SK-N-SH (cell line): ENCODE measurements around the gene IGF2BP2. TPM values are rescaled to one million over a fixed set of nuclear protein-coding genes. Genes with fewer than 3 reads are reported as not detected.
A peak's percentile ranks its signal among the peaks of the same experiment; 100 is the strongest.

ENCODE experiments used
- CTCF ChIA-PET: fragments of 300-600, 350-600 bp; formaldehyde crosslinking; extraction: SDS; loops from one replicate; lab custom pipeline; 2021; lab: Yijun Ruan, JAX
- POLR2A ChIA-PET: fragments of 350-600 bp; sonication (Branson Sonifier 250); formaldehyde crosslinking; extraction: SDS; loops from one replicate; lab custom pipeline; 2020; ENCODE audit warnings: antibody characterized with exemption, inconsistent platforms; lab: Yijun Ruan, JAX
- DNase-seq: peaks from one replicate; pipeline ENCODE4 v3.0.0; 2012
- H2AFZ ChIP-seq: fragments of 200-600 bp; sonication (generic); 2 replicates; pipeline ENCODE4 v1.8.1; 2016; ENCODE audit warnings: antibody characterized with exemption, mild to moderate bottlenecking, low read depth
- H3F3A ChIP-seq: fragments of 200-600 bp; sonication (generic); replicated peaks from 2 replicates; pipeline ENCODE3; 2016; ENCODE audit warnings: antibody characterized with exemption, mild to moderate bottlenecking; ENCODE audit not compliant: insufficient read depth
- H3K27ac ChIP-seq, 2 experiments: fragments of 200-500 bp in 1 of 2; fragments of 200-600 bp in 1 of 2; sonication (Bioruptor generic) in 1 of 2; sonication (generic), shearing (Covaris generic) in 1 of 2; 2 replicates each; pipeline versions ENCODE4 v1.5.1 to v1.6.1; 2014 to 2016; ENCODE audit warnings: low read depth in 2 of 2, inconsistent platforms in 1 of 2, low read length in 1 of 2, mild to moderate bottlenecking in 1 of 2, mixed read lengths in 1 of 2
- H3K27me3 ChIP-seq: fragments of 200-600 bp; sonication (generic), shearing (Covaris generic); 2 replicates; pipeline ENCODE4 v1.6.1; 2016; ENCODE audit warnings: mixed run types; ENCODE audit not compliant: insufficient read depth
- H3K36me3 ChIP-seq, 2 experiments: fragments of 200-500 bp in 1 of 2; fragments of 200-600 bp in 1 of 2; sonication (Bioruptor generic) in 1 of 2; sonication (generic) in 1 of 2; replicated peaks in 1 of 2; 2 replicates each; pipeline versions ENCODE3 to v1.5.1; 2014 to 2016; ENCODE audit warnings: low read length in 1 of 2, mild to moderate bottlenecking in 1 of 2; ENCODE audit not compliant: insufficient read depth in 2 of 2, control insufficient read depth in 1 of 2
- H3K4me1 ChIP-seq, 2 experiments: fragments of 200-500 bp in 1 of 2; fragments of 200-600 bp in 1 of 2; sonication (Bioruptor generic) in 1 of 2; sonication (generic), shearing (Covaris generic) in 1 of 2; 2 replicates each; pipeline versions ENCODE4 v1.5.1 to v1.6.1; 2014 to 2016; ENCODE audit warnings: low read depth in 1 of 2, low read length in 1 of 2, mixed run types in 1 of 2; ENCODE audit not compliant: insufficient read depth in 2 of 2, control insufficient read depth in 1 of 2
- H3K4me2 ChIP-seq: fragments of 200-600 bp; sonication (generic), shearing (Covaris generic); 2 replicates; pipeline ENCODE4 v1.6.1; 2017; ENCODE audit warnings: mixed run types
- H3K4me3 ChIP-seq, 2 experiments: fragments of 200-500 bp in 1 of 2; fragments of 200-600 bp in 1 of 2; sonication (Bioruptor generic) in 1 of 2; sonication (generic), shearing (Covaris generic) in 1 of 2; 2 replicates each; pipeline versions ENCODE4 v1.5.1 to v1.8.1; 2014 to 2016; ENCODE audit warnings: low read depth in 2 of 2, inconsistent platforms in 1 of 2, low read length in 1 of 2, mild to moderate bottlenecking in 1 of 2, mixed read lengths in 1 of 2, moderate library complexity in 1 of 2
- H3K79me2 ChIP-seq: fragments of 200-600 bp; sonication (generic); 2 replicates; pipeline ENCODE4 v1.8.1; 2017; ENCODE audit warnings: mild to moderate bottlenecking; ENCODE audit not compliant: insufficient read depth
- H3K9ac ChIP-seq: fragments of 200-600 bp; sonication (generic); 2 replicates; pipeline ENCODE4 v1.6.1; 2017; ENCODE audit warnings: mixed run types
- H3K9me2 ChIP-seq: fragments of 200-600 bp; sonication (generic); 2 replicates; pipeline ENCODE4 v1.6.1; 2017; ENCODE audit warnings: mixed run types
- H3K9me3 ChIP-seq: fragments of 200-600 bp; sonication (generic); 2 replicates; pipeline ENCODE4 v1.6.1; 2017; ENCODE audit warnings: mixed run types, mild to moderate bottlenecking, moderate library complexity
- H4K20me1 ChIP-seq: fragments of 200-600 bp; sonication (generic); 2 replicates; pipeline ENCODE4 v1.6.1; 2017; ENCODE audit warnings: mild to moderate bottlenecking, mixed run types; ENCODE audit not compliant: insufficient read depth
- ELF1 ChIP-seq: IDR thresholded peaks from 2 replicates; pipeline ENCODE4 v1.4.0; 2012
- FOXJ3 ChIP-seq: sonication (generic); formaldehyde crosslinking; IDR thresholded peaks from 2 replicates; pipeline ENCODE4 v1.5.1; 2020; ENCODE audit warnings: mild to moderate bottlenecking, missing genetic modification reagents
- FOXM1 ChIP-seq: IDR thresholded peaks from 2 replicates; pipeline ENCODE4 v1.4.0; 2012; ENCODE audit warnings: low read depth, mild to moderate bottlenecking
- GABPA ChIP-seq: IDR thresholded peaks from 2 replicates; pipeline ENCODE4 v1.4.0; 2012; ENCODE audit warnings: low read depth, mild to moderate bottlenecking
- GATA2 ChIP-seq: sonication (generic); formaldehyde crosslinking; IDR thresholded peaks from 2 replicates; pipeline ENCODE4 v1.5.0; 2020; ENCODE audit warnings: mild to moderate bottlenecking, missing genetic modification reagents
- JUND ChIP-seq: IDR thresholded peaks from 2 replicates; pipeline ENCODE4 v1.4.0; 2012
- MEF2A ChIP-seq: IDR thresholded peaks from 2 replicates; pipeline ENCODE4 v1.4.0; 2012; ENCODE audit warnings: low read depth, borderline replicate concordance
- MXI1 ChIP-seq: IDR thresholded peaks from 2 replicates; pipeline ENCODE4 v1.6.1; 2012; ENCODE audit warnings: mild to moderate bottlenecking, low read depth, low read length, improper control_type of control experiment
- NFIC ChIP-seq: IDR thresholded peaks from 2 replicates; pipeline ENCODE4 v1.4.0; 2012; ENCODE audit warnings: borderline replicate concordance
- NRF1 ChIP-seq: IDR thresholded peaks from 2 replicates; pipeline ENCODE4 v1.6.1; 2012; ENCODE audit warnings: low read depth, mild to moderate bottlenecking, low read length
- POLR2AphosphoS5 ChIP-seq: IDR thresholded peaks from 2 replicates; pipeline ENCODE4 v1.6.1; 2012; ENCODE audit warnings: low read depth, low read length
- RCOR1 ChIP-seq: fragments of 150-350 bp; IDR thresholded peaks from 2 replicates; pipeline ENCODE4 v1.6.1; 2017; ENCODE audit warnings: antibody characterized with exemption, low read length
- RFX5 ChIP-seq: IDR thresholded peaks from 2 replicates; pipeline ENCODE4 v1.6.1; 2012; ENCODE audit warnings: mild to moderate bottlenecking, improper control_type of control experiment, low read length
- RXRA ChIP-seq: IDR thresholded peaks from 2 replicates; pipeline ENCODE4 v1.4.0; 2012; ENCODE audit warnings: low read depth, mild to moderate bottlenecking, borderline replicate concordance
- SIN3A ChIP-seq: IDR thresholded peaks from 2 replicates; pipeline ENCODE4 v1.6.1; 2012; ENCODE audit warnings: low read depth, mild to moderate bottlenecking, low read length, moderate library complexity, borderline replicate concordance
- SMC3 ChIP-seq: IDR thresholded peaks from 2 replicates; pipeline ENCODE4 v1.6.1; 2012; ENCODE audit warnings: low read depth, low read length, improper control_type of control experiment
- TAF1 ChIP-seq: IDR thresholded peaks from 2 replicates; pipeline ENCODE4 v1.6.1; 2012; ENCODE audit warnings: low read depth, mild to moderate bottlenecking, low read length, moderate library complexity, borderline replicate concordance
- TEAD4 ChIP-seq: IDR thresholded peaks from 2 replicates; pipeline ENCODE4 v1.4.0; 2012; ENCODE audit warnings: mild to moderate bottlenecking, borderline replicate concordance; ENCODE audit not compliant: insufficient read depth
- WGBS: methylation state at CpG from one replicate; pipeline ENCODE4 v1.1.6; 2017; ENCODE audit warnings: low lambda C conversion rate; 5-methylcytosine and 5-hydroxymethylcytosine counted together
- polyA plus RNA-seq, 3 experiments: library from polyadenylated mRNA; depleted of rRNA; stranded (reverse); fragments of >200 nt; gene quantifications; 2 replicates each; pipeline ENCODE4 v1.2.3, GENCODE V29; 2012
- TF ChIP-seq, protein P1 (sequence below): IDR thresholded peaks from 2 replicates; pipeline ENCODE4 v1.4.0; 2012; ENCODE audit warnings: low read depth, borderline replicate concordance
- TF ChIP-seq, protein P2 (sequence below): IDR thresholded peaks from 2 replicates; pipeline ENCODE4 v1.4.0; 2012; ENCODE audit warnings: low read depth
- TF ChIP-seq, protein P3 (sequence below): IDR thresholded peaks from 2 replicates; pipeline ENCODE4; 2012

IGF2BP2 gene
- polyA plus RNA-seq, 1 of the 3 experiments (the other 2 are of a cell fraction): 5.4 TPM

DNA sequence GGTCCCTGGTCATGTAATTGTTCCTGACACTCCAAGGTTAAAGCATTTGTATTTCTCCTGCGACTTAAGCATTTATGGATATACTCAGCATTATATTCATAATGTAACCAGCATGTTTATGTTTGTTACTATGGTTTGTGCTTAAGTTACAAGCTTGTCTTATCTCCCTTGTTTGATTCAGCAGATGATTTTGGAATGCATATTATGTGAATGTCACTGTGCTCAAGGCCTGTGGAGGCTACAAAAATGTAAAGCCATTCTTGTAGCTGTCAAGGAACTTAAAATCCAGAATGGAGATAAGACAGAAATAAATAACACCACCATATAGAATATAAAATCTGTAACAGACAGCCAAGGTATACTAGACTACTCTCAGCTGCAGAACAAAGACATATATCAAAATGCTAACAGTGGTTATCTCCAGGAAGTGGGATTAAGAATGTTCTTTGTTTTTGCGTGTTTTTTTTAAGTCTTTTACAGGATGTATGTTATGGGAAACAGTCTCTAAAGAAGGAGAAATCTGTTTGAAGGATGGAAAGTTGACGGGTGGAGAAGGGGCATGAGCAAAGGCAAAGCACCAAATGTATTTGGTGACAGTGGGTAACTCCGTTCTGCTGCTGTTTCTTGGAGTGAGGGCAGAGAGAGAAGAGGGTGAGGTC, 61.4 kb downstream of the IGF2BP2 start:
- H3K4me3 ChIP-seq: no peak overlapping the region
- H3K9me2 ChIP-seq: no peaks in the 10 kb centered on the region
- H3K4me2 ChIP-seq: peak overlapping the region; percentile 34; the same call in 1 of the 2 replicates
- H3K9ac ChIP-seq: no peak overlapping the region
- POLR2A ChIA-PET: no interaction called here
- WGBS: 77% methylated on average over 4 of the region's 4 CpGs
- peaks cover 93% of the 10 kb centered on the region for H4K20me1 ChIP-seq
- H3K27me3 ChIP-seq: no peaks in the 10 kb centered on the region
- peaks cover 100% of the 10 kb centered on the region for H3K79me2 ChIP-seq
- H3K9me3 ChIP-seq: no peaks in the 10 kb centered on the region
- TF ChIP-seq RFX5 (no peak), NRF1 (no peak), GATA2 (no peak), MEF2A (no peak), MXI1 (no peak), TEAD4 (no peak), POLR2AphosphoS5 (no peak), SIN3A (no peak), GABPA (no peak), FOXJ3 (CRISPR knock-in tag) (no peak), NFIC (no peak), RCOR1 (no peak), TAF1 (no peak), SMC3 (no peak), RXRA (no peak), FOXM1 (no peak)
- TF ChIP-seq, protein P1, sequence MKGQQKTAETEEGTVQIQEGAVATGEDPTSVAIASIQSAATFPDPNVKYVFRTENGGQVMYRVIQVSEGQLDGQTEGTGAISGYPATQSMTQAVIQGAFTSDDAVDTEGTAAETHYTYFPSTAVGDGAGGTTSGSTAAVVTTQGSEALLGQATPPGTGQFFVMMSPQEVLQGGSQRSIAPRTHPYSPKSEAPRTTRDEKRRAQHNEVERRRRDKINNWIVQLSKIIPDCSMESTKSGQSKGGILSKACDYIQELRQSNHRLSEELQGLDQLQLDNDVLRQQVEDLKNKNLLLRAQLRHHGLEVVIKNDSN: no peak
- TF ChIP-seq, protein P2, sequence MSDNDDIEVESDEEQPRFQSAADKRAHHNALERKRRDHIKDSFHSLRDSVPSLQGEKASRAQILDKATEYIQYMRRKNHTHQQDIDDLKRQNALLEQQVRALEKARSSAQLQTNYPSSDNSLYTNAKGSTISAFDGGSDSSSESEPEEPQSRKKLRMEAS: no peak
- H3K4me1 ChIP-seq: peaks cover 0 to 62% of the 10 kb centered on the region in 2 experiments
- no peak overlapping the region for H2AFZ ChIP-seq
- CTCF ChIA-PET: interaction anchor here (4.9 to 13.1 kb wide), 2 partner anchors 86 to 102 kb away, joined by 22 to 194 read pairs; no protein-coding TSS in a partner anchor
- H3F3A ChIP-seq: peaks cover 6% of the 10 kb centered on the region
- peak overlapping the region in 1 of 2 experiments; percentile 53; a peak in 2 of 4 replicates for H3K27ac ChIP-seq
- DNase-seq: no peak
- H3K36me3 ChIP-seq: peaks cover 0 to 3% of the 10 kb centered on the region in 2 experiments

DNA sequence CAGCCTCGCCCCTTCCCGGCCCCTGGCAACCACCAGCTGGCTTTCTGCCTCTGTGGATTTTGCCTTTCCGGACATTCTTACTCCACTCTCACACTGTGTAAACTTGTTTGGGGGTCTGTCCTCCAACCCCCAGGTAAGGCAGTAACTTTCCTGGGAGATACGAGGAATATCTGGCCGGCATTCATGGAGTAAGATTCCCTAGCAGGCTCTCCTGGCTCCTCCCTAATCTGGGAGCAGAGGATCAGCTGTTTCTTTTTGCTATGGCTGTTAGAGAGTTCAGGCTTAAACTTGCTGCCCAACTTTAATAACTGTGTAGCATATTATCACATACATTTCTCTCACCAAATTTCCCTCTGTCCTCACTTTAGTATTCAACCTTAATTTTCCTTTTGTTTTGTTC, 64.3 kb downstream of the IGF2BP2 start:
- Histone ChIP-seq H3K9me3 (no peaks in the 10 kb centered on the region), H3K36me3 (no peaks in the 10 kb centered on the region), H3K27me3 (no peaks in the 10 kb centered on the region), H3K4me3 (peak overlapping the region; percentile 6 to 52; a peak in 3 of 4 replicates), H3K9ac (peak overlapping the region; percentile 14; the same call in 1 of the 2 replicates), H3K9me2 (no peaks in the 10 kb centered on the region), H2AFZ (no peak overlapping the region), H3K27ac (peak overlapping the region in 1 of 2 experiments; percentile 55; a peak in 2 of 4 replicates), H3F3A (peaks cover 6% of the 10 kb centered on the region), H3K4me2 (peak overlapping the region; percentile 64), H4K20me1 (peaks cover 90% of the 10 kb centered on the region), H3K4me1 (peaks cover 0 to 50% of the 10 kb centered on the region in 2 experiments), H3K79me2 (peaks cover 100% of the 10 kb centered on the region)
- CTCF ChIA-PET: interaction anchor here (0.6 to 13.1 kb wide), 4 partner anchors 8 to 99 kb away, joined by 3 to 194 read pairs (median 14); no protein-coding TSS in a partner anchor
- no peak for DNase-seq
- WGBS: 32% methylated on average over 5 of the region's 5 CpGs
- POLR2A ChIA-PET: no interaction called here
- TF ChIP-seq RCOR1 (no peak), ELF1 (no peak), MXI1 (no peak), NFIC (no peak), MEF2A (no peak), JUND (no peak), RXRA (no peak), GATA2 (no peak), POLR2AphosphoS5 (no peak)
- TF ChIP-seq, protein P3, sequence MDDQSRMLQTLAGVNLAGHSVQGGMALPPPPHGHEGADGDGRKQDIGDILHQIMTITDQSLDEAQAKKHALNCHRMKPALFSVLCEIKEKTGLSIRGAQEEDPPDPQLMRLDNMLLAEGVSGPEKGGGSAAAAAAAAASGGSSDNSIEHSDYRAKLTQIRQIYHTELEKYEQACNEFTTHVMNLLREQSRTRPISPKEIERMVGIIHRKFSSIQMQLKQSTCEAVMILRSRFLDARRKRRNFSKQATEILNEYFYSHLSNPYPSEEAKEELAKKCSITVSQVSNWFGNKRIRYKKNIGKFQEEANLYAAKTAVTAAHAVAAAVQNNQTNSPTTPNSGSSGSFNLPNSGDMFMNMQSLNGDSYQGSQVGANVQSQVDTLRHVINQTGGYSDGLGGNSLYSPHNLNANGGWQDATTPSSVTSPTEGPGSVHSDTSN: no peak
- TF ChIP-seq, protein P1: no peak
